Measurements from ENCODE around the gene GPR153.

DNA sequence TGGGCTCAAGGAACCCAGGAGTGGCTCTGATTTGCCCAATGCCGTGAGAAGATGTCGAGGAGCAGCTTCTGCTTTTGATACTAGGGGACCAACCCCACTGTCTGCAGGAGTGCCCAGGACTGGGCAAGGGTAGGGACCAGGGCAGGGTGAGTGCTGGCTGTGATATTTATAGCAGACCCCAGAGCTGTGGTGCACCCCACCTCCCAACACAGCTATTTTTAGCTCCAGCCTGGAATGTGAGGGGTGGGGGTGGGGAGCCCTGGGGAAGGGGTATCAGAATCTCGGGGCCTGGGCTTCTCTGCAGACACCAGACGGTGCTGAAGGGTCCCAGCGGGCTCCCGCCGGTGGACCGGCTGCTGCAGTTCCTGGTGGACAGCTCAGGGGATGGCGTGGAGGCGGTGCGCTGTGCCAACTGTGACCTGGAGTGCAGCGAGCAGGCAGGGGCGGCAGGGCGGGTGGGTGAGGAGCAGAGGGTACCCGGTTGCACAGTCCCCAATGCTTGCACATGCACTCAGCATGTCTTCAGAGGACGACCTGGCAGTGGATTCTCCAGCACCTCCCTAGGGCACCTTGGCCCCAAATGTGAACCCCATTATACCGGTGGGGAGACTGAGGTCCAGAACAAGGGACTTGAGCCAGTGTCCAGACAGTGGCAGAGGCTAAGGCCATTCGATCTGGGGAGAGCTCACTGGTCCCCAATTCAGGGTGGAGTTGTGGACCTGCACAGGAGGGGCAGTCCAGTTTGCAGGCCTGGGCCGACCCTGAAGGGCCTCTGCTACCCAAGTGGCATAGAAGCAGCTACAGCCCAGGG is 53.6 kb downstream of the GPR153 start:
- TF ChIP-seq, protein P1, sequence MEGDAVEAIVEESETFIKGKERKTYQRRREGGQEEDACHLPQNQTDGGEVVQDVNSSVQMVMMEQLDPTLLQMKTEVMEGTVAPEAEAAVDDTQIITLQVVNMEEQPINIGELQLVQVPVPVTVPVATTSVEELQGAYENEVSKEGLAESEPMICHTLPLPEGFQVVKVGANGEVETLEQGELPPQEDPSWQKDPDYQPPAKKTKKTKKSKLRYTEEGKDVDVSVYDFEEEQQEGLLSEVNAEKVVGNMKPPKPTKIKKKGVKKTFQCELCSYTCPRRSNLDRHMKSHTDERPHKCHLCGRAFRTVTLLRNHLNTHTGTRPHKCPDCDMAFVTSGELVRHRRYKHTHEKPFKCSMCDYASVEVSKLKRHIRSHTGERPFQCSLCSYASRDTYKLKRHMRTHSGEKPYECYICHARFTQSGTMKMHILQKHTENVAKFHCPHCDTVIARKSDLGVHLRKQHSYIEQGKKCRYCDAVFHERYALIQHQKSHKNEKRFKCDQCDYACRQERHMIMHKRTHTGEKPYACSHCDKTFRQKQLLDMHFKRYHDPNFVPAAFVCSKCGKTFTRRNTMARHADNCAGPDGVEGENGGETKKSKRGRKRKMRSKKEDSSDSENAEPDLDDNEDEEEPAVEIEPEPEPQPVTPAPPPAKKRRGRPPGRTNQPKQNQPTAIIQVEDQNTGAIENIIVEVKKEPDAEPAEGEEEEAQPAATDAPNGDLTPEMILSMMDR (conservative IDR thresholded peaks at IDR 0.05; ENCODE audit: low read depth, low read length), result no peak
- no peak for TF ChIP-seq EZH2 (IDR thresholded peaks at IDR 0.05; ENCODE audit: low read length, unreplicated experiment)
- no peak for TF ChIP-seq EZH2phosphoT487 (IDR thresholded peaks at IDR 0.05; ENCODE audit: borderline replicate concordance, low read length)
